ENCODE results near the gene PACSIN2. TPM values are rescaled to one million over a fixed set of nuclear protein-coding genes. Genes with fewer than 3 reads are reported as not detected.

The PACSIN2 gene
- total and polyA plus RNA-seq, 2 of the 13 experiments (the other 11 are each of a cell fraction or from before 2014, with no cell fraction given): 54.1 to 68.8 TPM

DNA sequence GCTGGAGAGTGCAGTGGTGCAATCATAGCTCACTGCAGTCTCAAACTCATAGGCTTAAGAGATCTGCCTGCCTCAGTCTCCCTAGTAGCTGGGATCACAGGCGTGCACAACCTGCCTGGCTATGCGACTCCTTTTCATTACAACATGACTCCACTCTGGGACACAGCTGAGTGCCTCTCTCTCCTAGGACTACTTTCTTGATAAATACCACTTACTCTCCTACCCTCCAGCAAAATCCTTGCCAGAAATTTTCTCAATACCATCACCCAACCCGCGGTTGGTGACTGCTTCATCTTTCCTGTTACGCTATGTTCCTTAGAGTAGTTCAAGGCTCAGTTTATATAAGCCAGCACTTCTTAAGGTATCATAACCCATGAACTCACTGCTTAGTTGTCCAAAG lies 184.8 kb downstream of the PACSIN2 start:
- Histone ChIP-seq H2AFZ (ENCODE audit: low read length) (no peak overlapping the region), H3K9me3 (ENCODE audit: low read length) (no peaks in the 10 kb centered on the region), H3K36me3 (replicated peaks in 1 of 2; ENCODE audit: control insufficient read depth in 1 of 2, insufficient read depth in 2 of 2, low read length in 2 of 2) (peaks cover 18 to 68% of the 10 kb centered on the region in 2 experiments), H3K79me2 (ENCODE audit: insufficient read depth, low read length) (no peaks in the 10 kb centered on the region), H3K4me2 (ENCODE audit: low read depth, low read length) (no peak overlapping the region), H3K4me3 (replicated peaks in 1 of 3; ENCODE audit: insufficient read depth in 1 of 3, low read depth in 2 of 3, low read length in 3 of 3) (no peak overlapping the region), H3K9ac (ENCODE audit: insufficient read depth, low read depth, low read length) (no peak overlapping the region), H3K4me1 (ENCODE audit: insufficient read depth, low read length) (no peaks in the 10 kb centered on the region), H3K27me3 (ENCODE audit: control insufficient read depth in 1 of 2, insufficient read depth in 2 of 2, low read length in 2 of 2) (no peaks in the 10 kb centered on the region), H3K27ac (ENCODE audit: extremely low read length, insufficient read depth, low read length) (no peak overlapping the region), H4K20me1 (ENCODE audit: insufficient read depth, low read length) (no peaks in the 10 kb centered on the region)
- no peak for ATAC-seq
- no peak for FAIRE-seq
- no TSS peak for BruUV-seq (replicated peaks)
- no peak for DNase-seq (ENCODE audit: low spot score)
- WGBS (ENCODE audit: low lambda C conversion rate): 99% methylated on average over 5 of the region's 5 CpGs
- in situ Hi-C loops (cut with HindIII; ENCODE audit: extremely low pct_ligation_motif_present, low pct_unique_long_range_greater_than_20kb) (no loop called here), intact Hi-C loops (cut with micrococcal nuclease; ENCODE audit: unreplicated experiment) (no loop called here)
- POLR2A ChIA-PET: no interaction called here
- TF ChIP-seq PAF1 (CRISPR knock-in tag; IDR thresholded peaks at IDR 0.05): no peak
- no peak for TF ChIP-seq ZNF552 (CRISPR knock-in tag; IDR thresholded peaks at IDR 0.05; ENCODE audit: borderline replicate concordance)
- no peak for TF ChIP-seq GLI4 (CRISPR knock-in tag; IDR thresholded peaks at IDR 0.05; ENCODE audit: borderline replicate concordance)
- TF ChIP-seq, protein P1, sequence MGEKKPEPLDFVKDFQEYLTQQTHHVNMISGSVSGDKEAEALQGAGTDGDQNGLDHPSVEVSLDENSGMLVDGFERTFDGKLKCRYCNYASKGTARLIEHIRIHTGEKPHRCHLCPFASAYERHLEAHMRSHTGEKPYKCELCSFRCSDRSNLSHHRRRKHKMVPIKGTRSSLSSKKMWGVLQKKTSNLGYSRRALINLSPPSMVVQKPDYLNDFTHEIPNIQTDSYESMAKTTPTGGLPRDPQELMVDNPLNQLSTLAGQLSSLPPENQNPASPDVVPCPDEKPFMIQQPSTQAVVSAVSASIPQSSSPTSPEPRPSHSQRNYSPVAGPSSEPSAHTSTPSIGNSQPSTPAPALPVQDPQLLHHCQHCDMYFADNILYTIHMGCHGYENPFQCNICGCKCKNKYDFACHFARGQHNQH (CRISPR knock-in tag; IDR thresholded peaks at IDR 0.05): no peak
- TF ChIP-seq, protein P2, sequence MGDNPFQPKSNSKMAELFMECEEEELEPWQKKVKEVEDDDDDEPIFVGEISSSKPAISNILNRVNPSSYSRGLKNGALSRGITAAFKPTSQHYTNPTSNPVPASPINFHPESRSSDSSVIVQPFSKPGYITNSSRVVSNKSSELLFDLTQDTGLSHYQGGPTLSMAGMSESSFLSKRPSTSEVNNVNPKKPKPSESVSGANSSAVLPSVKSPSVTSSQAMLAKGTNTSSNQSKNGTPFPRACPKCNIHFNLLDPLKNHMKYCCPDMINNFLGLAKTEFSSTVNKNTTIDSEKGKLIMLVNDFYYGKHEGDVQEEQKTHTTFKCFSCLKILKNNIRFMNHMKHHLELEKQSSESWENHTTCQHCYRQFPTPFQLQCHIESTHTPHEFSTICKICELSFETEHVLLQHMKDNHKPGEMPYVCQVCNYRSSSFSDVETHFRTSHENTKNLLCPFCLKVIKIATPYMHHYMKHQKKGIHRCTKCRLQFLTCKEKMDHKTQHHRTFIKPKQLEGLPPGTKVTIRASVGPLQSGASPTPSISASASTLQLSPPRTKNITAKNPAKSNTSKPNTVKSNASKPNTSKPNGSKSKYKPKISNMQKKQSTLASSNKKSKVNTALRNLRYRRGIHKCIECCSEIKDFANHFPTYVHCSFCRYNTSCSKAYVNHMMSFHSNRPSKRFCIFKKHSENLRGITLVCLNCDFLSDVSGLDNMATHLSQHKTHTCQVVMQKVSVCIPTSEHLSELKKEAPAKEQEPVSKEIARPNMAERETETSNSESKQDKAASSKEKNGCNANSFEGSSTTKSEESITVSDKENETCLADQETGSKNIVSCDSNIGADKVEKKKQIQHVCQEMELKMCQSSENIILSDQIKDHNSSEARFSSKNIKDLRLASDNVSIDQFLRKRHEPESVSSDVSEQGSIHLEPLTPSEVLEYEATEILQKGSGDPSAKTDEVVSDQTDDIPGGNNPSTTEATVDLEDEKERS (CRISPR knock-in tag; IDR thresholded peaks at IDR 0.05): no peak
- no peak for TF ChIP-seq KDM4B (CRISPR knock-in tag; IDR thresholded peaks at IDR 0.05)
- TF ChIP-seq ELF1 (CRISPR knock-in tag; IDR thresholded peaks at IDR 0.05): no peak
- no peak for TF ChIP-seq SRSF4 (IDR thresholded peaks at IDR 0.05; ENCODE audit: low read depth, low read length, poor library complexity, severe bottlenecking)
- TF ChIP-seq ZNF333 (CRISPR knock-in tag; IDR thresholded peaks at IDR 0.05; ENCODE audit: borderline replicate concordance): no peak
- TF ChIP-seq POLR2G (IDR thresholded peaks at IDR 0.05; ENCODE audit: low read depth, low read length): no peak
- TF ChIP-seq ZNF577 (CRISPR knock-in tag; IDR thresholded peaks at IDR 0.05; ENCODE audit: borderline replicate concordance, low read depth): no peak
- CTCF ChIA-PET (ENCODE audit: low intra/inter-chr PET ratio, low total read pairs): no interaction called here
